Chondrocyte (in vitro differentiated cells): ENCODE measurements around the gene CORO2A. TPM values are rescaled to one million over a fixed set of nuclear protein-coding genes. Genes with fewer than 3 reads are reported as not detected.
A peak's percentile ranks its signal among the peaks of the same experiment; 100 is the strongest.

Source experiments
- DNase-seq: peaks from one replicate; pipeline ENCODE4 v3.0.0; 2021; ENCODE audit warnings: mixed read lengths, low spot score
- H3K27ac Mint-ChIP-seq: one replicate; pipeline ENCODE4 v1.8.0; 2021; ENCODE audit warnings: mild to moderate bottlenecking, moderate library complexity, mixed read lengths; ENCODE audit not compliant: unreplicated experiment
- H3K27me3 Mint-ChIP-seq: 2 replicates; pipeline ENCODE4 v1.8.0; 2021; ENCODE audit warnings: low read depth, mixed read lengths
- H3K36me3 Mint-ChIP-seq: 2 replicates; pipeline ENCODE4 v1.8.0; 2021; ENCODE audit warnings: low read depth, mixed read lengths
- H3K4me1 Mint-ChIP-seq: 2 replicates; pipeline ENCODE4 v1.8.0; 2021; ENCODE audit warnings: low read depth, mild to moderate bottlenecking, mixed read lengths
- H3K4me3 Mint-ChIP-seq: one replicate; pipeline ENCODE4 v1.8.0; 2021; ENCODE audit warnings: mild to moderate bottlenecking, moderate library complexity, mixed read lengths; ENCODE audit not compliant: unreplicated experiment
- H3K9me3 Mint-ChIP-seq: 2 replicates; pipeline ENCODE4 v1.8.0; 2021; ENCODE audit warnings: low read depth, mixed read lengths
- CTCF ChIP-seq: fragments of 200-600 bp; sonication (generic); IDR thresholded peaks from 2 replicates; pipeline ENCODE4 v1.5.0; 2021; ENCODE audit warnings: antibody characterized with exemption, mild to moderate bottlenecking, moderate library complexity
- microRNA-seq: library from miRNA; unstranded; fragments of <30 nt; microRNA quantifications from one replicate; pipeline ENCODE4 v1.2.0, GENCODE V29; 2020; ENCODE audit warnings: borderline number of aligned reads
- total RNA-seq: library from RNA; stranded (reverse); gene quantifications from 3 replicates; pipeline ENCODE4 v1.2.1, GENCODE V29; 2021

The CORO2A gene
- total RNA-seq, 1 donor from 2014 or later, result 10.2 TPM

DNA sequence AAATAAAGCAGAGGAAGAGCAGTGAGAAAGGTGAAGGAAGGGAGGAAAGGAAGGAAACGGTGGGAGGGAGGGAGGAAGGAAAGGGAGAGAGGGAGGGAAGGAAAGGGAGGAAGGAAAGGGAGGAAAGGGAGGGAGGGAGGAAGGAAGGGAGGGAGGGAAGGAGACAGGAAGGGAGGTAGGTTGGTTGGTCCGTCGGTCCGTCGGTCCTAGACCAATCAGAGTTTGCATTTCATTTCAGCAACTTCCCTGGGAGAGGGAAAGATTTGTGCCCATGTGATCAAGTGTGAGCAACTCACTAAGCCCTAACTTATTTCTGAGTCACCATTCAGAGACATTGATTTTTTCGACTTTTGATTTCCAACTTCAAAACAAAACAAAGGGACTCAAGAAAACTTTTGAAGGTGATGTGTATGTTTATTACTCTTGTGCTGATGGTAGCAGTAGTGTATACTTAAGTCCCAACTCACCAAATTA, 117.1 kb downstream of the CORO2A start:
- Mint-ChIP-seq H3K27ac (no peak overlapping the region), H3K4me1 (peaks cover 10% of the 10 kb centered on the region), H3K36me3 (peaks cover 12% of the 10 kb centered on the region), H3K9me3 (no peaks in the 10 kb centered on the region), H3K4me3 (no peak overlapping the region), H3K27me3 (no peaks in the 10 kb centered on the region)
- no peak for TF ChIP-seq CTCF
- DNase-seq, result no peak

DNA sequence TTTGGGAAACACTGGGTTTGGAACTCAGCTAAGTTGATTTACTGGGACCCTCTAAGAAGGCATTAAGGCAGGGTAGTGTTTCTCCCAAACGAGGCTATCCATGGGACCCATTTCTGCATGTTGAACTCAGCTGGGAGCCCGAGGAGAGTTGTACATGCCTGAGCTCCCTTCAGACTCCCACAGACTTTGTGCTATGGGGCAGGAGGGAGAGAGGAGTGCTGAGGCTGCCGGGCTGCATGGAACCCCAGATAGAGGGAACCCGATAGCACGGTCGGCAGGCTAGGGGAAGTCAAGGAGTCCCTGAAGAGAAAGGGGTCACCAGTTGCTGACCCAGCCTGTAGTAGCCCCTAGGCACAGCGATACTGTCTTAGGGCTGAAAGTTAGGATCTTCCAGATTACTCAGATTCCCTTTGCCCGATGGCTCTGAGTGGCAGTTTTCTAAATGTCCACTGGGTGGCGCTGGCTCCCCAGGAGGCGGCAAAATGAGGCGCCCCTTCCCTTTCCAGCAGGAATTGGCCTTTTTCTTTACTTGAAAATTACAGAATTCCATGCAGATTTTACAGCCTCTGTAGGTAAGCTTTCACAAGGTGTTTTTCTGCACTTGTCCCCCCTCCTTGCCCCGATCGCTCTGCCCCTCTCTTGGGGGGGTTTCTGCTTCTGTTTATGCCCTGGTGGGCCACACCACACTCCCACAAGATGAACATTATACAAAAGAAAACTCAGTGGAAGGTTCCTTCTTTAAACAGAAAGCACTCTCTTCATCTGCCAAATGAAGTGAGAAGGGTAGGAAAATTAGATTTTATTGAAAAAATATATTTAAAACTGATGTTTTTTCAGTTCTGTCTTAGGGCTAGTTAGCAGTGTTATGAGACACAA, 118.1 kb downstream of the CORO2A start:
- H3K27ac Mint-ChIP-seq, result peak overlapping the region; percentile 3
- no peaks in the 10 kb centered on the region for H3K27me3 Mint-ChIP-seq
- H3K36me3 Mint-ChIP-seq, result peaks cover 12% of the 10 kb centered on the region
- no peak for DNase-seq
- TF ChIP-seq CTCF, result peak; percentile 98
- H3K9me3 Mint-ChIP-seq, result no peaks in the 10 kb centered on the region
- peaks cover 8% of the 10 kb centered on the region for H3K4me1 Mint-ChIP-seq
- H3K4me3 Mint-ChIP-seq, result no peak overlapping the region

DNA sequence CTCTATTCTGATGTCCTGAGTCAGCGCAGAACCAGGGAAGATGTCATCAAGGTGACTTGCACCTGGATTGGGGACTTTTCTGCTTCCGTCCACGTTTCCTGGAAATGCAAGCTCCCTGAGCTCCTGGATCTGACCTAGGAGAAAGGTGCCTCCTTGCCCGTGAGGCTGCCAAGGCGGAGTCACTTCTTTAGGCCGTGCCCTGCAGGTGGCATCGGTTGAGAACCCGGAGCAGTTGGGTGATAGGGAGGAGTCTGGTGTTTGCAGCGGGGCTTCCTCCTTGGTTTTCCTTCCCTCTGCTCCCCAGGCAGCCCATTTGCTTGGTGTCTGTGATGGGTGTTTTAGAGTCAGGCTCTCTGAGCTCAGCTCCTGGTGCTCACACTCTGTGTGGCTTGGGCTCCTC, 120.7 kb downstream of the CORO2A start:
- Mint-ChIP-seq H3K4me1 (peaks cover 8% of the 10 kb centered on the region), H3K27ac (no peak overlapping the region), H3K36me3 (peaks cover 5% of the 10 kb centered on the region), H3K27me3 (no peaks in the 10 kb centered on the region), H3K4me3 (no peak overlapping the region), H3K9me3 (no peaks in the 10 kb centered on the region)
- DNase-seq, result no peak
- TF ChIP-seq CTCF, result no peak

Small RNAs within 50 kb of the gene (microRNA-seq; reads per million reads assigned to microRNA genes)
- not detected for gene MIR6854

Other genes with a start within 250 kb of the CORO2A start
- 77.6 to 86.1 TPM (median 86.0 TPM) in 3 replicates for gene ANP32B, start 209.3 kb downstream of the CORO2A start, total RNA-seq
- gene NANS, start 135.9 kb downstream of the CORO2A start, total RNA-seq, result 52.0 to 54.8 TPM (median 53.2 TPM) in 3 replicates
- gene TRIM14, start 73.4 kb downstream of the CORO2A start, total RNA-seq, result 0.58 to 1.1 TPM (median 1.1 TPM) in 3 replicates
- 24.3 to 30.8 TPM (median 24.5 TPM) in 3 replicates for gene TBC1D2, start 63.0 kb upstream of the CORO2A start, total RNA-seq